HG03108 (cell line): ENCODE data around the gene ITPR1.

Source experiments
- ATAC-seq: cut with Tn5 transposase; IDR thresholded peaks from one replicate; pipeline ENCODE4 v1.9.1; 2021; ENCODE audit warnings: moderate library complexity; ENCODE audit not compliant: unreplicated experiment

The ITPR1 gene

GRCh38 chr3:4678320-4678719, 185.2 kb downstream of the ITPR1 start:
- no peak for ATAC-seq

GRCh38 chr3:4680227-4680691, 187.1 kb downstream of the ITPR1 start:
- no peak for ATAC-seq

DNA sequence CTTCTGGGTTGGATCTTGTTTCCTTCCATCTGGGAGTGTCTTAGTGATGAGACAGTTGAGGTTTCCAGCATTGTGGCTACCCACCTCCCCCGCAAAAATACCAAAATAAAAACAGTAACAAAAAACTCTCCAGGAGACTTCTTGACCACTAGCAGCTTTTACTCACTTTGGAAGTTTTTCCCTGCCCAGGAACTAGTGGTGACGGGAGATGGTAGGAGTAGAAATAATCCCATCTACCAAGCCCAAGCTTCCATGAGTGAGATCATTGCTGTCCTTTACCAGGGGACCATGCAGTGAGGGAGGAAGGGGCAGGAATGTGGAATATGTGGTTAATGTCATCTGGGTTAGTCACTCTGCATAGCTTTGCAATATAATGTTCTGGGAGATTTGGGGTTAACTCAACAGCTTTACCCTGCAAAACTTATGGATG, 187.7 kb downstream of the ITPR1 start:
- no peak for ATAC-seq

- no peak for ATAC-seq
Measured at GRCh38 chr3:4681301-4681700, 188.2 kb downstream of the ITPR1 start.

DNA sequence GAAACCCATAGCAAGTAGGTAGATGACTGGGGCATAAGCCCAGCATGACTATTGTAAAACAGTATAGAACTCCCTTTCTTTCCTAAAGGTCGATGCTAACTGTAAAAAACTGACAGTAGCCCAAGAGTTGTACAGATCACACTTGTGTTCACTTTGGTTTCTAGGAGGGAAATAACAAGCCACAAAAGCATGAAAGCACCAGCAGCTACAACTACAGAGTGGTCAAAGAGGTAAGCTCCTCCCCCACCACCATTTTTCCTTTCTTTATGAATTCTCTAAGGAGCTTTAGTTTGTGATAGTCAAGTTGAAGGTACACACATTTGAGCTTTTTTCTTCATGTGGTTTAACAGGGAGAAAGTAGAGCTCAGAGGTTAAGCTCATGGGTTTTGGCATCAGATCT, 191.0 kb downstream of the ITPR1 start:
- no peak for ATAC-seq

DNA sequence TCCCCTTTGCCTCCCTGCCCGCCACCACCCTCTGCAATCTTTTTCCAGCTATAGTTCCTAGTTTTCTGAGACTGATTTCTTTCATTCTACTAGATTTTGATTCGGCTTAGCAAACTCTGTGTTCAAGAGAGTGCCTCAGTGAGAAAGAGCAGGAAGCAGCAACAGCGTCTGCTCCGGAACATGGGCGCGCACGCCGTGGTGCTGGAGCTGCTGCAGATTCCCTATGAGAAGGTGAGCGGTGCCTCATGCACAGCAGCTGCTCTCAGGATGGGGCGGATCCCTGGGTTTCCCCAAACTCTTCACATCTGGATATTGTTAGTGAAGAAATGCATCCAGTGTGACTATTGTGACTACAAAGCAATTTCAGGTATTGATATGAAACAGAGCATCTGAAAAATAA, 191.8 kb downstream of the ITPR1 start:
- no peak for ATAC-seq

- ATAC-seq: no peak
Measured at GRCh38 chr3:4685673-4686345, 192.7 kb downstream of the ITPR1 start.

- ATAC-seq: no peak
Measured at GRCh38 chr3:4686619-4687018, 193.5 kb downstream of the ITPR1 start.

- no peak for ATAC-seq
Measured at GRCh38 chr3:4687167-4687566, 194.0 kb downstream of the ITPR1 start.

- no peak for ATAC-seq
Measured at GRCh38 chr3:4687596-4687995, 194.4 kb downstream of the ITPR1 start.

- no peak for ATAC-seq
Measured at GRCh38 chr3:4688411-4688810, 195.3 kb downstream of the ITPR1 start.

DNA sequence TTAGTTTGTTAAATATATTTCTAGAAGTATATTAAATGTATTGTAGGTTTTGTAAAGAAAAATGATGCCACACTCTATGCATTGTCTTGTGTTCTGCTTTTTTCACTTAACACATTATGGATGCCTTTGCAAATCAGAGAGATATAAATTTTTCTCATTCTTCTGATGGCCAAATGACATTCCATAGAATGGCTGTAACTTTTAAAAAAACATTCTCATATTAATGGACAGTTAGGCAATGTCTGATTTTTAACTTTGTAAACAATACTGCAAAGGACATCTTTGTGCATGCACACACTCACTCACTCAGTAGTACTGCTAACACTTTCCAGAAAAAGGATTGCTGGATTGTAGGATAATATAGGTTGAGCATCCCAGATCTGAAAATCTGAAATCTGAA, 195.9 kb downstream of the ITPR1 start:
- no peak for ATAC-seq

DNA sequence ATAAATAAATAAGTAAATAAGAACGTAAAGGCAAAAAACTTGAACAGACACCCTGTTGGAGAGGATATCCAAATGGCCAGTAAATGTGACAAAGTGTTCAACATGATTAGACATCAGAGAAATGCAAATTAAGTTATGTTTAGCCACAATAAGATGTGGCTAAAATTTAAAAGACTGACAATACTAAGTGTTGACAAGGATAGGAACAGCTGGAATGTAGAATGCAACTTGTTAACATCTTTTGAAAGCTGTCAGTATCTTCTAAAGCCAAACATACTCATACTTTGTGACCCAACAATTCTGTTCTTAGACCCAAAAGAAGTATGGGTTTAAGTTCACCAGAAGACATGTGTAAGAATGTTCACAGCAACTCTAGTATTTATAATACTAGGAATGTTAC, 197.1 kb downstream of the ITPR1 start:
- ATAC-seq: no peak

- peak; percentile 90 for ATAC-seq
Measured at GRCh38 chr3:4693620-4694019, 200.5 kb downstream of the ITPR1 start.

GRCh38 chr3:4695846-4696245, 202.7 kb downstream of the ITPR1 start:
- no peak for ATAC-seq

- ATAC-seq: no peak
Measured at GRCh38 chr3:4696266-4696665, 203.1 kb downstream of the ITPR1 start.

DNA sequence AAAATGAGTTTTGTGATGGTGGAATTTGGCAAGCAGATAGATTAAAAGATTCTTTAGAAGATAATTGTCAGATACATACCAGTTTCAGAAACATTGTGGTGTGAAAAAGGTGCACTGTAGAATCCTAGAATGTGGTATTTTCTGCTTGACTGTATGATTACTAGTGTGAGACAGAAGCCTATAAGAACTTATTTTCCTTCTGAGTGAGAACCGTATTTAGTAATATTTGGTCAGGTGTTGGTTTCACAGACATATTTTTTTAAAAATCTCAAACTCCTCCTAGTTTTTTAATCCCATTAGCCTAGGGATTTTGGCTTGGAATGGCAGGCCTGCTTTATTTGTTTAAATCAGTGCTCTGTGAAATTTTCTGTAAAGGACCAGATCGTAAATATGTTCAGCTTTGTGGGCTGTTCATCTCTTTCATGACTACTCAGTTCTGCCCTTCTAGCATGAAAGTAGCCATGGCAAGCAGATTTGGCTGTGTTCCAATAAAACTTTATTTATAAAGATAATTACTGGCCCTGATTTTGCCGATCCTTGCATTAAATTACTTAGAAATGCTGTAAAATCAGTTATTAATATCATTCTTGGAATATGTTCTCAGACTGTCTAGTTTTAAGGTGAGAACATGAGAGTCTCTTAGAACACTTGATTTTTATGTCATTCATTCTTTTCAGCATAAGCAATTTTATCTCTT, 205.1 kb downstream of the ITPR1 start:
- no peak for ATAC-seq

DNA sequence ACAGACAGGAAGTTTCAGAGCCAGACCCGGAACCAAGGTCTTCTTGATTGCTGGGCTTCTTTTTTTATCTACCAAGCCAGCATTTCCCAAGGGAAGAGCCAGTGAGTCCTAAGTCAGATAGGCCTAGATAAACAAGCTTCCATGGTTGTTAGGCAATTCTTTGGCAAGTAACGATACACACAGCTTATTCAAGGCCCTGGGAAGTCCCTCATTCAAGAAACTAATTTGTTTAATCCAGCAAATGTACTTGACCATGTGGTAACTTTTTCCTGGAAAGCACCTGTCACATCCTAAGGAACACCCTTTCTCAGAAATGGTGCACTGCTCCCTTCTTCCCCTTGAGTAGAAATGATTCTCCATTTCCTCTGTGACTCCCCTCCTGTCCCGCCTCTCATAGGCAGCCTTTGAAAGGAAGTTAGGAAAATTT, 209.9 kb downstream of the ITPR1 start:
- ATAC-seq: no peak

DNA sequence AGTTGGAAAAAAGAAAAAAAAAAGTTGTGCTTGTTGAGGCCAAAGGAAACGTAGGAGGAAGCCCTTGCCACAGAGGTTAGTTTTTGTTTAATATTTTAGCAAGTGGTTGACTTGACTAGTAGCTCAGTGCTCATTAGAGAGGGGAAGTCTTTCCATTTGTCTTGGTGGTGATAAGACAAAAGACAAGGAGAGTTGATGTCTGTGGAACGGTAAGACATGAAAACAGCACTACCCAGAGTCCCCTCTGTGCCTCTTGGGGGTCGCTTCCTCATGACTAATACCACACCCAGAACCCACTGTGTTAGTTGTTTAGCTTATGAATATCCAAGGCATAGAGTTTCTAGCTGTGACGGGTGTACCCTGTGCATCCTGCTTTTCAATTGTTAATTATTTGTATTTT, 211.4 kb downstream of the ITPR1 start:
- no peak for ATAC-seq

DNA sequence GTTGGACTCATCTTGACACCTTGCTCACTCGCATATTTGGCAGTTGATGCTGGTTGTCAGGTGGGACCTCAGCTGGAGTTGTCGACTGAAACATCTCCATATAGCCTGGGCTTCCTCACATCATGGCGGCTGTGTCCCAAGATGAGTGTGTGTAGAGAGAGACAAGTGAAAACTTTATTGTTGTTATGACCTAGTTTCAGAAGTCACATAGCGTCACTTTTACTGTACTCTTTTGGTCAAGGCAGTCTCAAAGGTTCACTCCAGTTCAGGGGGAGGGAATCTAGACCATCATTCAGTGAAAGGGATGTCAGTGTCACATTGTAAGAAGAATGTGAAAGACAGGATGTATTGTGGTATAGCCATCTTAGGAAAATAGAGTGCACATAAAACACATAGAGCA, 214.2 kb downstream of the ITPR1 start:
- ATAC-seq: no peak

GRCh38 chr3:4708230-4708629, 215.1 kb downstream of the ITPR1 start:
- no peak for ATAC-seq

DNA sequence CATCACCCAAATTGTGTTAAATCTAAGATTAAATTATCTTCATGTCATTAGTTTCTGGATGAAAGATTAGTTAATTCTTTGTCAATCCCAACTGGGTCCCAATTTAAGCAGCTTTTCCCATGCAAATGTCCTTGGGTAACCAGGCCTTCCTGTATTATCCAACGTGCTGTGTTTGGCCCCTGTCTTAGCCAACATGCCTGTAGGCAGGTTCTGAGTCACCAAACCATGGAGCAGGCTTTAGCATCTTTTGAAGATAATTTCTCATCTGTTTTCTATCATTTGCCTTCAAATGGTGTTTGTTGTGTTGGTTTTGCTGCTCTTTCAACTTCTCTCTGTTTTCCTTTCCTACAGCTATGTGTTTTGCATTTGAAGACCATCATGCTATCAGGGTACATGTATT, 216.2 kb downstream of the ITPR1 start:
- no peak for ATAC-seq

GRCh38 chr3:4710191-4710590, 217.0 kb downstream of the ITPR1 start:
- ATAC-seq: no peak
